Activated naive CD4-positive, alpha-beta T cell treated with Interleukin-2 at 50 U/mL for 16 hours (primary cell): ENCODE data around the gene AGAP1.

Experiments
- DNase-seq: peaks from one replicate; pipeline ENCODE4 v3.0.0-alpha.2; 2020

Gene AGAP1

DNA sequence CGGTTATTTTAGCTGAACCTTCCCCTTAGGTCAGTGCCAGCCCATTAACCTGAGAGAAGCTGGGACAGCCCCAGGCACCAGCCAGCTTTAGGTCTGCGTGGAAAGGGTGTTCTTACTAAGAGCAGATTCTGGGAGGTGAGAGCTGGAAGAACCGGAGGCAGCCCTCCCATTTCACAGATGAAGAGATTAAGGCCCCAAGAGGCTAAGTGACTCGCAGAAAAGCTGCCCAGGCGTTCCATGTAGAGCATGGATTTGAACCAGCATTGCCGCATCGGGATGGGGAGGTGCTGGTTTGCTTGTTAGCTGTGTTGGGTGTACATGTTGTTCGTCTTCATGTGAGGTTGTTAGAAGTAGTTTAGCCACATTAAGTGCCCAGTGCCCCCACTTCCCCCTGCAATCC is 203.2 kb downstream of the AGAP1 start:
- no peak for DNase-seq

DNA sequence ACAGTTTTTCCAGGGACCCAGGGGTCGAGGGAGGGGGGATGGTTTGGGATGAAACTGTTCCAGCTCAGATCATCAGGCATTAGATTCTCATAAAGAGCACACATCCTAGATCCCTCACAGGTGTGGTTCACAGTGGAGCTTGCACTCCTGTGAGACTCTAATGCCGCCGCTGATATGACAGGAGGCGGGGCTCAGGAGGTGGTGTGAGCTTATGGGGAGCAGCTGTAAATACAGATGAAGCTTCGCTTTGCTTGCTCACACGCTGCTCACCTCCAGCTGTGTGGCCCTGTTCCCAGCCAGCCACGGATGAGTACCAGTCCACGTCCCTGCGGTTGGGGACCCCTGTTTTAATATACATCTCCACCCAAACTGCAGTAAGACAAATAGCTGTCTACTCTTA is 204.2 kb downstream of the AGAP1 start:
- no peak for DNase-seq

DNA sequence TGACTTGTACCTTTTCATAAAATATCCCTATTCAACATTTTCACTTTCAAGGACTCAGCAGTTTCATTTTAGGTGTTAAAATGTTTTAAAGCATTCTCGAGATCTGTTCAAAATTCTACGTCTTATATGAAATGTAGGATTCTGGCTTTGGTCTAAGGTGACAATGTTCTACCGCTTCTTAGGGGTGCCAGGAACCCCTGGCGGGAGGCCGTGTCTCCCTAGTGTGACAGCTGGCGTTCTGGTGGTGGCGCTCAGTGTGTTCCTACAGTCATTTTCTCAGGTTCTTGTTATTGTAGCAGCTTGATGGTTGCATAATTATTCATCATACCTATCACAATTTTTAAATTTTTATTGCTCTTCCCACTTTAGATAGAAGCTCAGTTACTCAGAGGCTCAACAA is 204.6 kb downstream of the AGAP1 start:
- no peak for DNase-seq

DNA sequence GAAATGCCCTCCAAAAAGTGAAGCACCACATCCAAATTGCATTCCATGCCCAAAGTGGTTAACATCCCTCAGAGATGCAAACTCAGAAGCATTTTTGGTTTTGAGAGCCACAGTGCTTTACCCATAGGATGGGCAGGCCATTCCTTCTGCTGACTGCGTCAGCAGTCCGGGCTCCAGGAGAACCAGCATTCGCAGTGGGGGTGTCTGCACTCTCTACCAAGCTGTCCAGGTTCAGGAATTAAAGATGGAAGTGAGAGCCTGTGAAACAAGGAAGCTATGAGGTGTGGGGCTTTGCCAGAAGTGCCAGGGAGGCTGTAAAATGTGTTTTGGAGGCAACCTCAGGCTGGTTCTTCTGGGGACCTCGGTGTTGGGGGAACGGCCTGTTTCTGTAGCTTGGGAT is 205.7 kb downstream of the AGAP1 start:
- no peak for DNase-seq

DNA sequence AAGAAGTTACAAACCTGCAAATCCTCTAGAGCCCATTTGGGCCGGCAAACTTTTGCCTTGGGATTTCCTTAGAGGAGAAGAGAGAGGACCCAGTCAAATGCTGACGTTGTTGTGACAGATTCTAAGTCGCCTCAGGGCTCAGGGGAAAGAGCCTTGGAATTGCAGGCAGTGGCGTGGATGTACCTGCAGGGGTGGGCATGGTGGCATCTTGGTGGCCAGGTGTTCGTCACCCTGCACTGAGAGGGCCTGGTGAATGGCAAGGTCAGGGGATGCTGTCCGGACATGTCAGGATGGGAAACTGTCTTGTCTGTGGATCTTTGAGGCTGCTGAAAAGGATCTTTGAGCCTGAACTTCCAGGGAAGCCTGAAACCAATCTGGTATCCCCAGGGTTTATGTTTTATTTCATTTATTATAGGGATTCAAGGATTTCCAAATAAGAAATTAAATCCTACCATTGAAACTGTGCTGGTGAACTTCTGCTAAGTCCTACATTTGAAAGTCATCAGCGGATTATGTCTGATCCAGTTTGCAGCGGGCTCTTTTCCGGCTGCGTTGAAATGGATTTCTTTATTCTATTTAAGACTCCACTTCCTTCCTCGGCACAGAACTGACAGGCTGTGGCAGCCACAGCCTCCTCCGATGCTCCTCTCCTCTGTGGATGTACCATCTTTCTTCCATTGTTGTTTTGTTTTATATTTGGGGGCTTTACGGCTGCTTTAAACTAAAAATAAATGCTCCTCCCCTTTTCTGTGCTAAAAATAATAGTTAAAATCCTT is 207.6 kb downstream of the AGAP1 start:
- DNase-seq: no peak

DNA sequence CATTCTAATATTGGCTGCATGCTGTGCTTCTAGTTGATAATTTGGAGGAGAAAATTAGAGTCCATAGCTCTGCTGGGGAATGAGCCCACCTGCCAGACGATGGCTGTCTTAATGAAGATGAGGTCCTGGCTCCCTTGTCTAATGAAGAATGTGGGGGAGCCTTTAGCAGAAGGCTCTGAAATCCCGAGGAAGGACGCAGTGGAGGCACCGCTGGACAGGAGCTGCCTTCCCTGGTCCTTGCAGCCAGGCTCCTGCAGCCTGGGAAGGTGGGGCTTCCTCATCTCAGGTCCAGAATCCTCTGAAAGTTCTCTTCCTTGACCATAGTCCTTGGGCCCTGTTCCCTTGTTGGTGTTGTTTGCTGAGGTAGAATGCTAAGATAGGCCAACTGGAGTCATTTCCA is 208.3 kb downstream of the AGAP1 start:
- no peak for DNase-seq

DNA sequence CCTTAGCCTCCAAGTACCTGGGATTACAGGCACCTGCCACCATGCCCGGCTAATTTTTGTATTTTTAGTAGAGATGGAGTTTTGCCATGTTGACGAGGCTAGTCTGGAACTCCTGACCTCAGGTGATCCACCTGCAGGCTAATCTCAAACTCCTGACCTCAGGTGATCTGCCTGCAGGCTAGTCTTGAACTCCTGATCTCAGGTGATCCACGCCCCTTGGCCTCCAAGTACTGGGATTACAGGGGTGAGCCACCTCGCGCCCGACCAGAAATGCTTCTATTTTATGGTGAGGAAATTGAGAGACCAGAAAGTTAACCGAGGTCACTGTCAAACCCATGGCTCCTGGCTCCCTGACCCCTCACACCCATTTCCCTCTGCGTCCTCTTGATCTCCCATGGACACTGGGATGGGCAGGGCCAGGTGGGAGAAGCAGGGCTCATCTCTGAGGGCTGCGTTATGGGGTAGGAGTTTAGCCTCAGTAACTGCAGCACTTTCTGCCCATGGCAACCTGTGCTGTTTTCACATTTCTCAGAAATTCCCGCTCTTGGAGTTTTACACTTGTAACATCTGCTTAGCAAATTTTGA is 210.0 kb downstream of the AGAP1 start:
- DNase-seq: no peak

DNA sequence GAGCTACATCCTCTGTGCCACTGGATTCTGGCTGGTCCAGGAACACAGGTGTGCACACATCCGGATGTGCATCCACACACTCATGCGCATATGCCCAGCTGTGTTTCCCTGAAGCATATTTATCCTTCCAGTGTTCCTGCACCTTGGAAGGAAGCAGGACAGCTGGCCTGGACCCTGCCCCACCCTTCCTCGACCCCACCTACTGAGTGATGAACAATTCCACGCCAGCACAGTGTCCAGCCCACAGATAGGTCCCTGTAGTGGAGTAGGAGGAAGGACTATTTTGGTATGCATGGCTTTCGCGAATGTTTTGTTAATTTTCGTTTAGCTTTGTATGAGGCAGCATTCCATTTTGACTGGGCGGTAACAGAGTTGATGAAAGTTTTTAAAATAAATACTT is 211.5 kb downstream of the AGAP1 start:
- DNase-seq: no peak

DNA sequence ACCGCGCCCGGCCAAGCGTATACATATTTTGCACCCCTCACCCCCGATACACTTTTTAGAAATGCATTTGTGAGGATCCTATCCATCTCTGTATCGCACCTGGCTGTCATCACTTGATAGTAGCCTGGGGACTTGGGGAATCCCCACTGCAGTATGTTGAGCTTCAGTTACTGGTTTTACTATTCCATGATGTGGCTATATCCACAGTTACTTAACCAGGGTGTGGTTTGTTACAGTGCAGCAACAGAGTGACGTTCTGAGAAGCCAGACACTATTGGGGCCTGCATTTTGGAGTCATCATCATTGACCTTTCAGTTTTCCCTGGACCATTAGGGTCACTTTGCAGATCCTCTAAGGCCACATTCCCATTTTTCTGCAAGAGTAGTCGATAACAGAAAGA is 212.7 kb downstream of the AGAP1 start:
- DNase-seq: no peak

DNA sequence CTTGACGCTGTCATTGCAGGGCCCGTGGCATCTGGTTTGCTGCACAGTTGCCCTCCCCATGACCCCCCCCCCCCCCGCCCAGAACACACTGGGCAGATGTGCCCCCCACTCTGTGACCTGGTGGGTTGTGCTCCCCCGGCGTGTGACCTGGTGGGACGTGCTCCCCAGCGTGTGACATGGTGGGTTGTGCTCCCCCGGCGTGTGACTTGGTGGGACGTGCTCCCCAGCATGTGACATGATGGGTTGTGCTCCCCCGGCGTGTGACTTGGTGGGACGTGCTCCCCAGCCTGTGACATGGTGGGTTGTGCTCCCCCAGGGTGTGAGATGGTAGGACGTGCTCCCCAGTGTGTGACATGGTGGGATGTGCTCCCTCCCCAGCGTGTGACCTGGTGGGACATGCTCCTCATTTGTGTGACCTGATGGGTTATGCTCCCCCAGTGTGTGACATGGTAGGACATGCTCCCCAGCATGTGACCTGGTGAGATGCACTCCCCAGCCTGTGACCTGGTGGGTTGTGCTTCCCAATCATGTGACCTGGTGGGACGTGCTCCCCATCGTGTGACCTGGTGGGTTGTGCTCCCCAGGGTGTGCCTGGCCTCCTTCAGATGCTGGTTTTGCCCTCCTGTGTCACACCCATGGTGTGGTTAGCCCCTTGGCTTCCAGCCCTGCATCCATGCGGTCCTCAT is 213.7 kb downstream of the AGAP1 start:
- DNase-seq: no peak

DNA sequence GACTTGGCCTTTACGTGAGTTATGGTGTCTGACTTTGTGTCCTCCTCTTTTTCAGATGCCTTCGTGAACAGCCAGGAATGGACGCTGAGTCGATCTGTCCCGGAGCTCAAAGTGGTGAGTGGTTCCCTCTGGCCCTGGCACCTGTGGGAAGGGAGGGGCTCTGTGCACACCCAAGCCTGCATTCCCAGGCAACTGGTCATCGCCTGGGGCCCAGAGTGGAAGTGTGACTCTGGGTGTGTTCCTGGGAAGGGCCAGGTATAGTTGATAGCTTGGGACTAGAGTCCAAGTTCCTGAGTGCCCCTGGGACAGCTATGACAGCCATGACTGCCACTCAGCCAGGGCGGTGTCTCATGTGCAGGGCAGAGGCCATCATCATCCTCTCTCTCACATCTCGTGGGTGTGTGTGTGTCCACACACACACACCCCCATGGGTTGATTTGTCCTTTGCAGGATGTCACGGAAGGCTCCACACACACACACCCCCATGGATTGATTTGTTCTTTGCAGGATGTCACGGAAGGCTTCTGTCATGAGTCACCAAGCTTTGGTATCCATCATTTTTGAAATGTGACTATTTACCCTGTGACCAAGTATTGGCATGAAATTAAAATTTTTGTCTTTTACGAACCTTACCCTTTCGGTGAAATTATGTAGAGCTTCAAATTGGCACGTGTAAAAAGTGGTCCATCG is 215.4 kb downstream of the AGAP1 start:
- DNase-seq: no peak

DNA sequence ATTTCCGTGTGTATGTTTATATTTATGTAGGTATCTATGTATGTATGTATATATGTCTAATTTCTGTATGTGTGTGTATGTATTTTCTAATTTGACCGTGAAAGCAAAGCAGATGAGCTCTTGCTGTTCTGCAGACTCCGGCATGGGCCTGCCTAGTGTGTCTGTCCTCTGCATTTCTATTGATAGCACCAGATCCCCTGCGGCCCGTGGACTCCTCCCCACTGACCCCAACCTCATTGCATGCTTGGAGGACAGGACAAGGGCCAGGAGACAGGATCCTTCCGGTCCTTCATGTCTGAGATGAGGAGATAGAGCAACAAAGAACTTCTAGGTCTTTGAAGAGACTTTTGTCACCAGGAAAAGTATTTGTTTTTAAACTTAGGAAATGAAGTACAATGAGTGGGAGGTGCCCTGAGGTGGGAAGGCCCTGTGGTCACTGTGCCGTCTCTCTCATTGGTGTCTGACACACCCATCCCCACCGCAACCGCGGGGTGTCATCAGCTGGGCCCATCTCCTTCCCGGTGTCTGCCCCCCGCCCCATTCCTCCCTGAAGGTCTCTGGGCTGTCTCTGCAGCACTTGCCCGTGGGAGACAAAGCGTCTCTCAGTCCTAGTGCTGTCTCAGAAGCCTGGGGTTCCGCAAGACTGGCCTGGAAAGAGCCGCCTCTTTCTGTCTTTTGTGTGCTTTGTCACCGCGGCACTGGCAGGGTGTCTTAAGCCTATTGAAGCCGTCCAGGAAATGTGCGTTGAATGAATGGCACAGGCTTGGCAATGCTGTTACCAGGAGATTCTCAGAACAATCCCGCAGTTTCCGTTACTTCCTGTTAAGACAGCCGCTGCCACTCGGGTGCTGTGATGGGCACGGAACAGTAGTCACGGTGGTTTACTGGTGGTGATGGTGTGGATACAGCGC is 216.4 kb downstream of the AGAP1 start:
- no peak for DNase-seq

DNA sequence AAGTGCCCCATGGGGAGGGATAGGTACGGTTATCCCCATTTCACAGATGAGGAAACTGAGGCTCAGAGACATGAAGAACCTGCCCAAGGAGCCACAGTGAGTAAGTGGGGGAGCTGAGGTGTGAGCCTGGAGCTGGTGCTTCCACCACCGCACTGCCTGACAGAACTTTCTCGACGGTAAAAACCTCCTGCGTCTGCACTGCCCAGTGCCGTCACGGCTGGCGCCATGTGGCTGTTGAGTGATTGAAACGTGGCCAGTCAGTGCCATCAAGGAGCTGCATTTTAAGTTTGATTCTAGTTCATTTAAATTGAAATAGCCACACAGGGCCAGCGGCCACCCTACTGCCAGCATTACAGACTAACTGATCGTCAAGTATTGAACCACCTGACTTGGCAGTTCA is 217.1 kb downstream of the AGAP1 start:
- DNase-seq: no peak

DNA sequence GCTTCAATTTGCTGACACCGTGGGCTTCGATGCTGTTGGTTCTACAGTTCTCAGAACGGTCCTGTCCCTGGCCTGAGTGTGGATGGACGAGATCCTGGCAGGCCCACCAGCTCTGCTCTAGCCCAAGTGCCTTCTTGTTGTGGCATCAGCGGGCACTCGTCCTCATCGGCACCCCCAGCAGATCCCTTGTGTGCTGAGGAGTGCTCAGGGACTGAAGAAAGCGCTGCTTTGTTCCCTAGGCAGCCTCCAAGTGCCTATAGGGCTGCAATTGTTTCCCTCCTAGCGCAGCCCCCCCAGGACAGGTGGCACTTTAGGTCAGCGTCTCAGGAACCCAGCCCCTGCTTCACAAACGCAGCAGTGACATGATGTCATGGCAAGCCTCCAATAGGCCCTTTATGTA is 217.7 kb downstream of the AGAP1 start:
- DNase-seq: no peak

DNA sequence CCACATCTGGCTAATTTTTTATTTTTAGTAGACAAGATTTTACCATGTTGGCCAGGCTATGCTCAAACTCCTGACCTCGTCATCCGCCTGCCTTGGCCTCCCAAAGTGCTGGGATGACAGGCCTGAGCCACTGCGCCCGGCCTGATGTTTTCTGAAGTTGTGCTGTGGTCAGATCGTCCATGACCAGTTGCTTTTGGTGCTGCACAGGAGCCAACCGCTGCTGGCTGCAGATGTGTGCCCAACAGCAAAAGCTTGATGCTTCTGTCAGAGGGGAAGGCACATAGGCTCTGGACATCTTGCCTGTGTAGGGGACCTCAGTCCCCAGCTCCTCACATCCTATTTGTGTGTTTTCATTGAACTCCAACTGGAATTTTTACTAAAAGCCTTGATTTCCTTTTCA is 218.3 kb downstream of the AGAP1 start:
- no peak for DNase-seq

DNA sequence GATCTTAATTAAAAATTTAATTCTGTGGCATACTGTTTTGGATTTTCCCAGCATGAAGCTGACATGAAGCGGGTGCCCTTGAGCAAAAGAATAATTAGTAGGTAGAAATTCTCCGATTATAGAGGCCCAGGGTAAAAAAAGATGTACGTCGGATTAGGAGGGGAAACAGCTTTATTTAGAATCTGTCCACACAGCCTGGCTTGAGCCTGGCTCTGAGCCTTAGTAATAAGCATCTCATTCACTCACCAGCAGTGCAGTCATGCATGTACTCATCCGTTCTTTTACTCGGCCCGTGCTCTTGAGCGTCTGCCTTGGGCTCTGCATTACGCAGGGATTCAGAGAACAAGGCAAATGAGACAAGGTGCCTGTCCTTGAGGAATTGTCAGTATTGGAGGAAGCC is 219.3 kb downstream of the AGAP1 start:
- DNase-seq: no peak

DNA sequence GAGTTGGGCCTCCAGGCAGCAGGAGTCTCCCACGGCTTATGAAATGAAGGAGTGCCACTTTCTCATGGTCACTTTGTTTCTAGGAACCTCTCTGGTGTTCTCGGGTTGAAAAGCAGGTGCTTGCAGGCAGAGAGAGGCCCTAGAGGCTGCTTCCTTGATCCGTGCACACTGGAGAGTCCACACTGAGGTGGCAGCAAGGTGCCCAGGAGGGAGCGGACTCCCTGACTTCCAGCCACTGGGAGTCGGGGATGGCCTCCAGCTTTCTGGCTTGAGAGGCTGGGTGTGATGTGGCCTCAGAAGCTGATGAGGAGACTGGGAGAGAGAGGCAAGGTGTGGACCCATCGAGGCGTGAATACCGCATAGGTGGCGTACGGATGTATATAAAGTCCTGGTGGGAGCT is 221.8 kb downstream of the AGAP1 start:
- no peak for DNase-seq

DNA sequence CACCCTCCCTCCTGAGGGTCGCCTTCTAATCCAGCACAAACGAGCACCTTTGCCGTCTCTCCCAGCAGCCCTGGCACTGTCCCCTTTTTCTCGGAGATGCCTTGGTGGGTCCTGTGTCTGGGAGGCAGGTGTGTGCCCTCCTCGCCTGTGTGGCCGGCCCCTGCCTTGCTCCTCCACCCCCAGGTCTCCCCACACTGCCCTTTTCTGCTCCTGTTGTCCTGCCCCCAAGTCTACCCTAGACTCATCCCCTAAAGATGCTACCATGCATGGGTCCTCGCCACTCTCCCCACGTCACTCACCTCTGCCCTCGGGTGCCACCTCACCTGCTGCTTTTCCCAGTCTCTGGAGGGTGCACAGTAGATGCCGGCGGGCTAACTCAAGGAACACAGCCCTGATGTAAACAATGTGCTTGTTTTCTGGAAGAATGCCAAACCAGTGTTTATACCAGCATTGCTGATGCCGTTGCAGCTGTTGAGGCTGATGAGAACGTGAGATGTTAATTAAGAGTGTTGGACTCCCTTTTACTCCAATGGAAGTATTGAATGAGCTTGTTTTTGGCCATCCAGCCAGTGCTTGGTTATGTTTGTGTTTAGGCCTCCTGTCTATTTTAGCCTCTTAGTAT is 223.1 kb downstream of the AGAP1 start:
- DNase-seq: no peak

DNA sequence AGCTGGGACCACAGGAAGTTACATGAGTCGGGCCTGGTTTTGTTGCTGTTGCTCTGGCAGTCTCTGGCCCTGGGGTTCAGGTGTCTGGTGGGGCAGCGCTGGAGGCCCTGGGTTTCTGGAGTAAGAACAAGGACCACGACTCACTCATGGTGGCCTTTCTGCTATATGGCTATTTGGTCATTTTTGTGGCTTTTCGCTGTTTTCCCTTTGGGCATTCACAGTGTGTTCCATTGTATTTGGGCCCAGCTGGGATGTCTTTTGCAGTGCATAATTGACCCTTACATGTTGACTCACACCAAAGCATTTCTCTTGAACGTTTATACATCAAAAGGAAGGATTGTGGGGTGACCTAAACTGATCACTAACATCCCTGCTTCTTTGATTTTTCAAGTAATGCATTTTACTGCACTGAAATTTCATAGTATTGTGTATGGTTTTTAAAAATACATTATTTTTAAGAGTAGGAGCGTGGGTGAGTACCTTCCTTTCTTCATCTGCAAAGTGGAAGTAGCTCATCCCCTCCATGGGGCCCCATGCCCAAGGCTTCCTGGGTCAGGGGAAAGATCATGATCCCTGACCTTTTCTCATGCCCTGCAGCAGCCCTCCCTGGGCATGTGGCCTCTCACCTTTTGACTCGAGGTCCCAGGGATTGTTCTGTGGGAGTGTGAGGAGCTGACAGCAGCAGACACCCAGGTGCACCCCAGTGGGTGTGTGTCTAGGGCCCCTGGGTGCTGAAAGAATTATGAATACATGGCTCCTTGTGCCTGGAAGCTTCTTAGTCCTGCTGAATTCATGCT is 225.5 kb downstream of the AGAP1 start:
- no peak for DNase-seq

DNA sequence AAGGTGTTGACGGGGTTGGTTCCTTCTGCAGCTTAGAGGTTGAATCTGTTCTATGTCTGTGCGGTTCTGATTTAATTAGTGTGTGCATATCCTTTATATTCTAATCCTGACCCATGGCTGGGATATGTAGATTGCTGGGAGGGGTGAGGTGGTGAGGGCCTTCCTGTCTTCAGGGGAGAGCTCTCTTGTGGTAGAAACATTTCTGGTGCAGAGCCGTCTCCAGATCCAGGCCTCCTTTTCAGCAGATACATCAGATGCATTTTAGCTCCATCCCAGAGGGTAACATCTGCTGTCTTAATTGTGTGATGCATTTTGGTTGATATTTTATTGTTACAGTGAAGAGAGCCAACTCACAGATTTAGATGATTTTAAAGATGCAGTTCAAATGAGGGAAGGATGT is 227.8 kb downstream of the AGAP1 start:
- DNase-seq: no peak

DNA sequence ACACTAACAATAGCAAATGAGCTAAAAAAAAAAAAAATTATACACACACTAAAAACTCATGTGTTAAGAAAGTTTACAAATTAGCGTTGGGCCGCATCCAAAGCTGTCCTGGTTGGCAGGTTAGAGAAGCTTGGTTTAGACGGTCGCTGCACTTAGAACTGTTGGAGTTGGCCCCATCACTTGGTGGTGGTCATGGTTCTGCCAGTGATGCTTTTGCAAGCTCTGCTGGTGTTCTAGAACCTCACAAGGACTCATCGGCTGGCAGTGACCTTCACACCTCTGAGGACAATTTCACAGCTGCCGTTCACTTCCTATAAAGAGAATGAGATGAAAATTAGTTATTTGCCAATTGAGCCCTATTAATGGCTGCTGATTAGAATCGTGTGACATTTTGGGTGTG is 229.0 kb downstream of the AGAP1 start:
- DNase-seq: no peak
